SK-N-SH (cell line): Measurements from ENCODE around the gene MS4A10. TPM values are rescaled to one million over a fixed set of nuclear protein-coding genes. Genes with fewer than 3 reads are reported as not detected.

Source experiments
- CTCF ChIA-PET: fragments of 300-600, 350-600 bp; formaldehyde crosslinking; extraction: SDS; loops from one replicate; lab custom pipeline; 2021; lab: Yijun Ruan, JAX
- POLR2A ChIA-PET: fragments of 350-600 bp; sonication (Branson Sonifier 250); formaldehyde crosslinking; extraction: SDS; loops from one replicate; lab custom pipeline; 2020; ENCODE audit warnings: antibody characterized with exemption, inconsistent platforms; lab: Yijun Ruan, JAX
- DNase-seq: peaks from one replicate; pipeline ENCODE4 v3.0.0; 2012
- H2AFZ ChIP-seq: fragments of 200-600 bp; sonication (generic); 2 replicates; pipeline ENCODE4 v1.8.1; 2016; ENCODE audit warnings: antibody characterized with exemption, mild to moderate bottlenecking, low read depth
- H3F3A ChIP-seq: fragments of 200-600 bp; sonication (generic); replicated peaks from 2 replicates; pipeline ENCODE3; 2016; ENCODE audit warnings: antibody characterized with exemption, mild to moderate bottlenecking; ENCODE audit not compliant: insufficient read depth
- H3K27ac ChIP-seq, 2 experiments: fragments of 200-500 bp in 1 of 2; fragments of 200-600 bp in 1 of 2; sonication (Bioruptor generic) in 1 of 2; sonication (generic), shearing (Covaris generic) in 1 of 2; 2 replicates each; pipeline versions ENCODE4 v1.5.1 to v1.6.1; 2014 to 2016; ENCODE audit warnings: low read depth in 2 of 2, inconsistent platforms in 1 of 2, low read length in 1 of 2, mild to moderate bottlenecking in 1 of 2, mixed read lengths in 1 of 2
- H3K27me3 ChIP-seq: fragments of 200-600 bp; sonication (generic), shearing (Covaris generic); 2 replicates; pipeline ENCODE4 v1.6.1; 2016; ENCODE audit warnings: mixed run types; ENCODE audit not compliant: insufficient read depth
- H3K36me3 ChIP-seq, 2 experiments: fragments of 200-500 bp in 1 of 2; fragments of 200-600 bp in 1 of 2; sonication (Bioruptor generic) in 1 of 2; sonication (generic) in 1 of 2; replicated peaks in 1 of 2; 2 replicates each; pipeline versions ENCODE3 to v1.5.1; 2014 to 2016; ENCODE audit warnings: low read length in 1 of 2, mild to moderate bottlenecking in 1 of 2; ENCODE audit not compliant: insufficient read depth in 2 of 2, control insufficient read depth in 1 of 2
- H3K4me1 ChIP-seq, 2 experiments: fragments of 200-500 bp in 1 of 2; fragments of 200-600 bp in 1 of 2; sonication (Bioruptor generic) in 1 of 2; sonication (generic), shearing (Covaris generic) in 1 of 2; 2 replicates each; pipeline versions ENCODE4 v1.5.1 to v1.6.1; 2014 to 2016; ENCODE audit warnings: low read depth in 1 of 2, low read length in 1 of 2, mixed run types in 1 of 2; ENCODE audit not compliant: insufficient read depth in 2 of 2, control insufficient read depth in 1 of 2
- H3K4me2 ChIP-seq: fragments of 200-600 bp; sonication (generic), shearing (Covaris generic); 2 replicates; pipeline ENCODE4 v1.6.1; 2017; ENCODE audit warnings: mixed run types
- H3K4me3 ChIP-seq, 2 experiments: fragments of 200-500 bp in 1 of 2; fragments of 200-600 bp in 1 of 2; sonication (Bioruptor generic) in 1 of 2; sonication (generic), shearing (Covaris generic) in 1 of 2; 2 replicates each; pipeline versions ENCODE4 v1.5.1 to v1.8.1; 2014 to 2016; ENCODE audit warnings: low read depth in 2 of 2, inconsistent platforms in 1 of 2, low read length in 1 of 2, mild to moderate bottlenecking in 1 of 2, mixed read lengths in 1 of 2, moderate library complexity in 1 of 2
- H3K79me2 ChIP-seq: fragments of 200-600 bp; sonication (generic); 2 replicates; pipeline ENCODE4 v1.8.1; 2017; ENCODE audit warnings: mild to moderate bottlenecking; ENCODE audit not compliant: insufficient read depth
- H3K9ac ChIP-seq: fragments of 200-600 bp; sonication (generic); 2 replicates; pipeline ENCODE4 v1.6.1; 2017; ENCODE audit warnings: mixed run types
- H3K9me2 ChIP-seq: fragments of 200-600 bp; sonication (generic); 2 replicates; pipeline ENCODE4 v1.6.1; 2017; ENCODE audit warnings: mixed run types
- H3K9me3 ChIP-seq: fragments of 200-600 bp; sonication (generic); 2 replicates; pipeline ENCODE4 v1.6.1; 2017; ENCODE audit warnings: mixed run types, mild to moderate bottlenecking, moderate library complexity
- H4K20me1 ChIP-seq: fragments of 200-600 bp; sonication (generic); 2 replicates; pipeline ENCODE4 v1.6.1; 2017; ENCODE audit warnings: mild to moderate bottlenecking, mixed run types; ENCODE audit not compliant: insufficient read depth
- CTCF ChIP-seq: fragments of 200-600 bp; sonication (generic); IDR thresholded peaks from 2 replicates; pipeline ENCODE4 v1.6.1; 2017; ENCODE audit warnings: antibody characterized with exemption, mild to moderate bottlenecking, moderate library complexity
- ELF1 ChIP-seq: IDR thresholded peaks from 2 replicates; pipeline ENCODE4 v1.4.0; 2012
- EP300 ChIP-seq, 2 experiments: IDR thresholded peaks; 2 replicates each; pipeline versions ENCODE4 v1.4.0 to v1.6.1; 2012; ENCODE audit warnings: borderline replicate concordance in 1 of 2, low read depth in 1 of 2, low read length in 1 of 2
- EZH2phosphoT487 ChIP-seq: fragments of 200-600 bp; sonication (generic); IDR thresholded peaks from 2 replicates; pipeline ENCODE4 v1.6.1; 2017; ENCODE audit warnings: low read depth, mixed run types, mild to moderate bottlenecking, antibody characterized with exemption, moderate library complexity, borderline replicate concordance
- FOXJ3 ChIP-seq: sonication (generic); formaldehyde crosslinking; IDR thresholded peaks from 2 replicates; pipeline ENCODE4 v1.5.1; 2020; ENCODE audit warnings: mild to moderate bottlenecking, missing genetic modification reagents
- FOXM1 ChIP-seq: IDR thresholded peaks from 2 replicates; pipeline ENCODE4 v1.4.0; 2012; ENCODE audit warnings: low read depth, mild to moderate bottlenecking
- GATA2 ChIP-seq: sonication (generic); formaldehyde crosslinking; IDR thresholded peaks from 2 replicates; pipeline ENCODE4 v1.5.0; 2020; ENCODE audit warnings: mild to moderate bottlenecking, missing genetic modification reagents
- MEF2A ChIP-seq: IDR thresholded peaks from 2 replicates; pipeline ENCODE4 v1.4.0; 2012; ENCODE audit warnings: low read depth, borderline replicate concordance
- MXI1 ChIP-seq: IDR thresholded peaks from 2 replicates; pipeline ENCODE4 v1.6.1; 2012; ENCODE audit warnings: mild to moderate bottlenecking, low read depth, low read length, improper control_type of control experiment
- NFIC ChIP-seq: IDR thresholded peaks from 2 replicates; pipeline ENCODE4 v1.4.0; 2012; ENCODE audit warnings: borderline replicate concordance
- NRF1 ChIP-seq: IDR thresholded peaks from 2 replicates; pipeline ENCODE4 v1.6.1; 2012; ENCODE audit warnings: low read depth, mild to moderate bottlenecking, low read length
- POLR2AphosphoS5 ChIP-seq: IDR thresholded peaks from 2 replicates; pipeline ENCODE4 v1.6.1; 2012; ENCODE audit warnings: low read depth, low read length
- RAD21 ChIP-seq: IDR thresholded peaks from 2 replicates; pipeline ENCODE4 v1.6.1; 2012; ENCODE audit warnings: mild to moderate bottlenecking, low read length
- RCOR1 ChIP-seq: fragments of 150-350 bp; IDR thresholded peaks from 2 replicates; pipeline ENCODE4 v1.6.1; 2017; ENCODE audit warnings: antibody characterized with exemption, low read length
- RFX5 ChIP-seq: IDR thresholded peaks from 2 replicates; pipeline ENCODE4 v1.6.1; 2012; ENCODE audit warnings: mild to moderate bottlenecking, improper control_type of control experiment, low read length
- SMC3 ChIP-seq: IDR thresholded peaks from 2 replicates; pipeline ENCODE4 v1.6.1; 2012; ENCODE audit warnings: low read depth, low read length, improper control_type of control experiment
- TCF12 ChIP-seq: IDR thresholded peaks from 2 replicates; pipeline ENCODE4 v1.4.0; 2012
- YY1 ChIP-seq: IDR thresholded peaks from 2 replicates; pipeline ENCODE4 v1.4.0; 2012; ENCODE audit warnings: low read depth, mild to moderate bottlenecking
- ZBTB33 ChIP-seq: IDR thresholded peaks from 2 replicates; pipeline ENCODE4 v1.4.0; 2012; ENCODE audit warnings: low read depth, borderline replicate concordance
- WGBS: methylation state at CpG from one replicate; pipeline ENCODE4 v1.1.6; 2017; ENCODE audit warnings: low lambda C conversion rate; 5-methylcytosine and 5-hydroxymethylcytosine counted together
- polyA plus RNA-seq, 3 experiments: library from polyadenylated mRNA; depleted of rRNA; stranded (reverse); fragments of >200 nt; gene quantifications; 2 replicates each; pipeline ENCODE4 v1.2.3, GENCODE V29; 2012
- TF ChIP-seq, protein P1 (sequence below): IDR thresholded peaks from 2 replicates; pipeline ENCODE4 v1.4.0; 2012; ENCODE audit warnings: low read depth, borderline replicate concordance

Gene MS4A10
- polyA plus RNA-seq, 1 of the 3 experiments (the other 2 are of a cell fraction) = not detected

- no peak for TF ChIP-seq RAD21
- no peak for TF ChIP-seq NRF1
- TF ChIP-seq MEF2A = no peak
- no peak for TF ChIP-seq EZH2phosphoT487
- TF ChIP-seq CTCF = no peak
- no peak for TF ChIP-seq NFIC
Observed at GRCh38 chr11:60777106-60777505, 8.0 kb upstream of the MS4A10 start (continued).

- Histone ChIP-seq H4K20me1 (no peaks in the 10 kb centered on the region), H3K79me2 (no peaks in the 10 kb centered on the region), H3K4me1 (peaks cover 3 to 6% of the 10 kb centered on the region in 2 experiments; a peak in 2 of 4 replicates), H3K36me3 (no peaks in the 10 kb centered on the region), H3K9me2 (no peaks in the 10 kb centered on the region), H3K4me3 (no peak overlapping the region), H3K27ac (peak overlapping the region in 1 of 2 experiments; percentile 47; a peak in 2 of 4 replicates), H3K4me2 (no peak overlapping the region), H2AFZ (no peak overlapping the region), H3K27me3 (no peaks in the 10 kb centered on the region), H3K9ac (no peak overlapping the region), H3K9me3 (no peaks in the 10 kb centered on the region), H3F3A (no peaks in the 10 kb centered on the region)
- POLR2A ChIA-PET = no interaction called here
- CTCF ChIA-PET = interaction anchor here (0.8 to 7.3 kb wide), 10 partner anchors 12 to 352 kb away, joined by 3 to 67 read pairs (median 4); partner anchors contain the start of gene MS4A15
- DNase-seq = no peak
- 22% methylated on average over 2 of the region's 2 CpGs for WGBS
- no peak for TF ChIP-seq RCOR1
- TF ChIP-seq SMC3 = no peak
- TF ChIP-seq NRF1 = no peak
- no peak for TF ChIP-seq ELF1
- TF ChIP-seq GATA2 = no peak
- TF ChIP-seq TCF12 = no peak
- TF ChIP-seq FOXM1 = no peak
- TF ChIP-seq EP300 (IDR thresholded peaks at IDR 0.05; ENCODE audit: borderline replicate concordance in 1 of 2, low read depth in 1 of 2, low read length in 1 of 2) = no peak
- no peak for TF ChIP-seq FOXJ3
- TF ChIP-seq YY1 = no peak
- TF ChIP-seq EZH2phosphoT487 = no peak
- TF ChIP-seq RAD21 = no peak
- no peak for TF ChIP-seq ZBTB33
- TF ChIP-seq, protein P1, sequence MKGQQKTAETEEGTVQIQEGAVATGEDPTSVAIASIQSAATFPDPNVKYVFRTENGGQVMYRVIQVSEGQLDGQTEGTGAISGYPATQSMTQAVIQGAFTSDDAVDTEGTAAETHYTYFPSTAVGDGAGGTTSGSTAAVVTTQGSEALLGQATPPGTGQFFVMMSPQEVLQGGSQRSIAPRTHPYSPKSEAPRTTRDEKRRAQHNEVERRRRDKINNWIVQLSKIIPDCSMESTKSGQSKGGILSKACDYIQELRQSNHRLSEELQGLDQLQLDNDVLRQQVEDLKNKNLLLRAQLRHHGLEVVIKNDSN = no peak
- TF ChIP-seq POLR2AphosphoS5 = no peak
- TF ChIP-seq RFX5 = no peak
- TF ChIP-seq MXI1 = no peak
Observed at GRCh38 chr11:60777572-60777971, 7.6 kb upstream of the MS4A10 start.
